Body of pancreas (tissue), 4 donors: ENCODE data around the gene KDM1B. TPM values are rescaled to one million over a fixed set of nuclear protein-coding genes. Genes with fewer than 3 reads are reported as not detected.
A peak's percentile ranks its signal among the peaks of the same experiment; 100 is the strongest.

Source experiments
- ATAC-seq: fragments of 150-250 bp; one replicate; pipeline ENCODE4 v1.9.1; 2016
- DNase-seq, 4 donors: peaks; one replicate each; pipeline ENCODE4 v3.0.0-alpha.2; 2019
- H3K27ac ChIP-seq, 4 donors: fragments of 200-600 bp; sonication (generic); 1 replicate in 3 of 4; 2 replicates in 1 of 4; pipeline versions ENCODE4 v1.5.1 to v1.6.1; 2016 to 2019; ENCODE audit warnings: mild to moderate bottlenecking in 1 of 4, mixed read lengths in 1 of 4, moderate library complexity in 1 of 4
- H3K27me3 ChIP-seq, 2 donors: fragments of 200-600 bp; sonication (generic); one replicate each; pipeline ENCODE4 v1.6.0; 2016; ENCODE audit warnings: mild to moderate bottlenecking in 1 of 2
- H3K36me3 ChIP-seq, 2 donors: fragments of 200-600 bp; sonication (generic); replicated peaks in 1 of 2; 2 replicates each; pipeline ENCODE4 v1.5.1; 2016; ENCODE audit warnings: low read depth in 2 of 2; ENCODE audit not compliant: insufficient read depth in 1 of 2
- H3K4me1 ChIP-seq: fragments of 200-600 bp; sonication (generic); one replicate; pipeline ENCODE4 v1.6.0; 2016
- H3K4me3 ChIP-seq, 2 donors: fragments of 200-600 bp; sonication (generic); 1 replicate in 1 of 2; 2 replicates in 1 of 2; pipeline ENCODE4 v1.5.1; 2016 to 2019
- H3K9me3 ChIP-seq, 3 donors: fragments of 200-600 bp; sonication (generic); 1 replicate in 2 of 3; 2 replicates in 1 of 3; pipeline ENCODE4 v1.5.1; 2016
- CTCF ChIP-seq, 7 experiments: fragments of 450-650 bp in 4 of 7; fragments of 200-600 bp in 3 of 7; sonication (generic) in 3 of 7; IDR thresholded peaks; one replicate each; pipeline ENCODE4 v1.5.1; 2016 to 2019; ENCODE audit warnings: antibody characterized with exemption in 7 of 7
- POLR2A ChIP-seq, 3 donors: fragments of 450-650 bp; IDR thresholded peaks; one replicate each; pipeline ENCODE4 v1.6.1; 2016; ENCODE audit warnings: antibody characterized with exemption in 3 of 3, mild to moderate bottlenecking in 2 of 3
- WGBS, 2 donors: methylation state at CpG; one replicate each; pipeline ENCODE4 v1.1.5; 2017; 5-methylcytosine and 5-hydroxymethylcytosine counted together
- intact Hi-C: fragments of 100-400 bp; cut with DNase I; formaldehyde crosslinking; loops from one replicate; pipeline ENCODE4 v1.15.1; 2023
- total RNA-seq, 2 donors: library from RNA; depleted of rRNA; stranded (reverse); fragments of >200 nt; gene quantifications; one replicate each; pipeline ENCODE4 v1.1.0, GENCODE V29; 2016

The KDM1B gene
- total RNA-seq, 2 donors from 2014 or later: 4.6 to 12.7 TPM

- H3K36me3 ChIP-seq: peaks cover 0 to 13% of the 10 kb centered on the region in 2 donors
- H3K9me3 ChIP-seq: peaks cover 0 to 12% (median 0%) of the 10 kb centered on the region in 3 donors
- DNase-seq (no peak), ATAC-seq (no peak)
- H3K27me3 ChIP-seq: no peaks in the 10 kb centered on the region
- H3K27ac ChIP-seq: no peak overlapping the region
- H3K4me1 ChIP-seq: no peaks in the 10 kb centered on the region
- H3K4me3 ChIP-seq: no peak overlapping the region
- TF ChIP-seq POLR2A (IDR thresholded peaks at IDR 0.05) (no peak), CTCF (IDR thresholded peaks at IDR 0.05) (no peak)
- intact Hi-C loops: no loop called here
- WGBS, 2 donors: 65 to 71% methylated on average over 1 of the region's 1 CpG
Observed at GRCh38 chr6:18234564-18234963, 79.3 kb downstream of the KDM1B start.

DNA sequence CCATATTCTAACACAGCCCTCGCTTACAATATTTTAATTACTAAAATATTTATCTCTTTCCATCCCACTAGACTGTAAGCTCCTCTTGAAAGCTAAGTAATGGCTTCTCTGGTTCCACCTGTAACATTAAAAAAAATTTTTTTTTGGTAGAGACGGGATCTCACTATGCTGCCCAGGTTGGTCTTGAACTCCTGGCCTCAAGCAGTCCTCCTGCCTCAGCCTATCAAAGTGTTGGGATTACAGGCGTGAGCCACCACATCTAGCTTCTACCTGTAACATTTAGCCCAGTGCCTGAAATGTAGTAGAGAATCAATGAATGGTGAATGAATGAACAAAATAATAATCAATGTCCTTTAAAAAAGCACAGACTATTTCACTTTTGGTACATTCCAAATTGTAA is 80.3 kb downstream of the KDM1B start:
- H3K4me1 ChIP-seq: no peaks in the 10 kb centered on the region
- ATAC-seq (no peak), DNase-seq (no peak)
- H3K27me3 ChIP-seq: no peaks in the 10 kb centered on the region
- peaks cover 0 to 12% (median 0%) of the 10 kb centered on the region in 3 donors for H3K9me3 ChIP-seq
- WGBS, 2 donors: 79 to 97% methylated on average over 3 of the region's 3 CpGs
- intact Hi-C loops: no loop called here
- no peak overlapping the region for H3K27ac ChIP-seq
- TF ChIP-seq CTCF (IDR thresholded peaks at IDR 0.05) (no peak), POLR2A (IDR thresholded peaks at IDR 0.05) (no peak)
- peaks cover 0 to 13% of the 10 kb centered on the region in 2 donors for H3K36me3 ChIP-seq
- no peak overlapping the region for H3K4me3 ChIP-seq

- H3K36me3 ChIP-seq: peaks cover 0 to 12% of the 10 kb centered on the region in 2 donors
- intact Hi-C loops: no loop called here
- DNase-seq: no peak
- no peak overlapping the region for H3K4me3 ChIP-seq
- H3K4me1 ChIP-seq: no peaks in the 10 kb centered on the region
- ATAC-seq: no peak
- peak overlapping the region in 1 of 4 donors; percentile 14 for H3K27ac ChIP-seq
- H3K9me3 ChIP-seq: peaks cover 0 to 7% (median 0%) of the 10 kb centered on the region in 3 donors
- TF ChIP-seq POLR2A (IDR thresholded peaks at IDR 0.05): no peak
- no peak for TF ChIP-seq CTCF (IDR thresholded peaks at IDR 0.05)
- 92 to 97% methylated on average over 1 of the region's 1 CpG for WGBS, 2 donors
- no peaks in the 10 kb centered on the region for H3K27me3 ChIP-seq
Observed at GRCh38 chr6:18237167-18237566, 81.9 kb downstream of the KDM1B start.

- peaks cover 0 to 17% of the 10 kb centered on the region in 2 donors for H3K36me3 ChIP-seq
- no peak for TF ChIP-seq CTCF (IDR thresholded peaks at IDR 0.05)
- no peak overlapping the region for H3K27ac ChIP-seq
- WGBS, 2 donors: 74 to 76% methylated on average over 2 of the region's 2 CpGs
- H3K4me3 ChIP-seq: no peak overlapping the region
- H3K9me3 ChIP-seq: no peaks in the 10 kb centered on the region
- ATAC-seq (no peak), DNase-seq (no peak)
- intact Hi-C loops: no loop called here
- no peaks in the 10 kb centered on the region for H3K27me3 ChIP-seq
- no peaks in the 10 kb centered on the region for H3K4me1 ChIP-seq
Observed at GRCh38 chr6:18240230-18240629, 85.0 kb downstream of the KDM1B start.

- H3K27me3 ChIP-seq: no peaks in the 10 kb centered on the region
- H3K4me3 ChIP-seq: no peak overlapping the region
- H3K36me3 ChIP-seq: peaks cover 0 to 9% of the 10 kb centered on the region in 2 donors
- WGBS, 2 donors: 74 to 79% methylated on average over 1 of the region's 1 CpG
- ATAC-seq (no peak), DNase-seq (no peak)
- no peak for TF ChIP-seq POLR2A (IDR thresholded peaks at IDR 0.05)
- TF ChIP-seq CTCF (IDR thresholded peaks at IDR 0.05): no peak
- no peak overlapping the region for H3K27ac ChIP-seq
- intact Hi-C loops: no loop called here
- H3K9me3 ChIP-seq: no peaks in the 10 kb centered on the region
- H3K4me1 ChIP-seq: no peaks in the 10 kb centered on the region
Observed at GRCh38 chr6:18241208-18242038, 86.2 kb downstream of the KDM1B start.
